KMS-11 (cell line): ENCODE data around the gene SLC9A9.

ENCODE experiments used
- H2AFZ ChIP-seq: fragments of 200-600 bp; sonication (generic); 2 replicates; pipeline ENCODE4 v1.6.1; 2016; ENCODE audit warnings: antibody characterized with exemption, mixed run types, low read depth
- H3K27ac ChIP-seq: fragments of 200-600 bp; sonication (generic); 2 replicates; pipeline ENCODE4 v1.6.1; 2016; ENCODE audit warnings: mild to moderate bottlenecking, mixed run types
- H3K27me3 ChIP-seq: fragments of 200-600 bp; sonication (generic); 2 replicates; pipeline ENCODE4 v1.6.1; 2017; ENCODE audit warnings: mild to moderate bottlenecking, low read depth, mixed run types, moderate library complexity; ENCODE audit not compliant: insufficient read depth
- H3K36me3 ChIP-seq: fragments of 200-600 bp; sonication (generic); 2 replicates; pipeline ENCODE4 v1.6.1; 2017; ENCODE audit warnings: mild to moderate bottlenecking, mixed run types; ENCODE audit not compliant: insufficient read depth
- H3K4me1 ChIP-seq: fragments of 200-600 bp; sonication (generic); 2 replicates; pipeline ENCODE4 v1.6.1; 2016; ENCODE audit warnings: mild to moderate bottlenecking, low read depth, mixed run types; ENCODE audit not compliant: poor library complexity, severe bottlenecking
- H3K4me2 ChIP-seq: fragments of 200-600 bp; sonication (generic); 2 replicates; pipeline ENCODE4 v1.7.0; 2016; ENCODE audit warnings: mild to moderate bottlenecking, mixed run types
- H3K4me3 ChIP-seq: fragments of 200-600 bp; sonication (generic); IDR thresholded peaks from 2 replicates; pipeline ENCODE4 v1.6.1; 2017; ENCODE audit warnings: low read depth, low read length, mixed read lengths; ENCODE audit not compliant: insufficient read depth
- H3K79me2 ChIP-seq: fragments of 200-600 bp; sonication (generic); 2 replicates; pipeline ENCODE4 v1.6.1; 2016; ENCODE audit warnings: low read depth, mixed run types; ENCODE audit not compliant: insufficient read depth
- H3K9ac ChIP-seq: fragments of 200-600 bp; sonication (generic); 2 replicates; pipeline ENCODE4 v1.6.1; 2016; ENCODE audit warnings: mild to moderate bottlenecking, mixed run types
- H4K20me1 ChIP-seq: fragments of 200-600 bp; sonication (generic); 2 replicates; pipeline ENCODE4 v1.6.1; 2016; ENCODE audit warnings: mild to moderate bottlenecking, mixed run types; ENCODE audit not compliant: insufficient read depth
- CTCF ChIP-seq: fragments of 200-600 bp; sonication (generic); conservative IDR thresholded peaks from 2 replicates; pipeline ENCODE4 v1.6.1; 2017; ENCODE audit warnings: low read depth, mild to moderate bottlenecking, antibody characterized with exemption, low read length, moderate library complexity, mixed read lengths

SLC9A9 gene

GRCh38 chr3:143361589-143361988, 486.7 kb downstream of the SLC9A9 start:
- Histone ChIP-seq H3K27ac (no peak overlapping the region), H4K20me1 (no peaks in the 10 kb centered on the region), H3K4me3 (no peak overlapping the region), H3K36me3 (no peaks in the 10 kb centered on the region), H3K4me1 (peaks cover 26% of the 10 kb centered on the region), H3K27me3 (no peaks in the 10 kb centered on the region), H3K9ac (no peak overlapping the region), H3K4me2 (no peak overlapping the region), H2AFZ (no peak overlapping the region), H3K79me2 (no peaks in the 10 kb centered on the region)
- TF ChIP-seq CTCF, result no peak

- no peak for TF ChIP-seq CTCF
Measured at GRCh38 chr3:143360244-143360643, 488.0 kb downstream of the SLC9A9 start.

DNA sequence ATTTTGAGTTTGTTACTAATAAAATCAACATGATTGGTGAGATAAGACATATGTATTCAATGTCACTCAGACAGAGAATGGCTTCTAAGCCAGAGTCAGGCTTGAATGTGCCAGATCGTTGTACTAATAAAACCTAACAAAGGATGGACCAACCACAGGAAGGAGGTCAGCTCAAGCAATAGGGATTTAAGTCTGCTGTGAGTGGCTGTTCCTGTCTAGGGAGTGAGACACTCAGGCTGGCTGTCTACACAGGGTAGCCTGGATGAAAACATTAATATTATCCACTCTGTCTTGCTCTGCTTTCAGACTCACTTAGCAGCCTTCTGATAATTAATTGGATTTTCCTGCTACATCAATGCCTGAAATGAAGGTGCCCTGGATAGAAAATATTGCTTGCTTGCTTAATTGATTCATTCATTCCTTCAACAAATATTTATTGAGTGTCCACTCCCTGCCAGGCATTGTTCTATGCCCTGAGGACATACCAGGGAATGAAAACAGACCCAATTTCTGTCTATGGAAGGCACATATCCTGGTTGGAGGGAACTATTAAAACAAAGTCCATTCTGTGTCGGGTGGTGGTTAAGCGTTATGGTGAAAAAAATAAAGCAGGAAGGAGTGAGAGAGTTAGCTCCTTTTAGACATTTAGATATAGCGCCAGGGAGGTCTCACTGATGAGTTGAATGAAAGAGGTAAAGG, 489.3 kb downstream of the SLC9A9 start:
- H3K4me1 ChIP-seq, result peaks cover 25% of the 10 kb centered on the region
- H2AFZ ChIP-seq, result no peak overlapping the region
- no peak overlapping the region for H3K4me2 ChIP-seq
- no peaks in the 10 kb centered on the region for H4K20me1 ChIP-seq
- H3K36me3 ChIP-seq, result no peaks in the 10 kb centered on the region
- no peak overlapping the region for H3K4me3 ChIP-seq
- H3K27ac ChIP-seq, result no peak overlapping the region
- no peaks in the 10 kb centered on the region for H3K27me3 ChIP-seq
- TF ChIP-seq CTCF, result no peak
- H3K9ac ChIP-seq, result no peak overlapping the region
- no peaks in the 10 kb centered on the region for H3K79me2 ChIP-seq

More at GRCh38 chr3:143360244-143360643, 488.0 kb downstream of the SLC9A9 start:
- H4K20me1 ChIP-seq, result no peaks in the 10 kb centered on the region
- H3K27ac ChIP-seq, result no peak overlapping the region
- H3K4me1 ChIP-seq, result peaks cover 26% of the 10 kb centered on the region
- H3K4me3 ChIP-seq, result no peak overlapping the region
- H3K9ac ChIP-seq, result no peak overlapping the region
- H3K27me3 ChIP-seq, result no peaks in the 10 kb centered on the region
- no peaks in the 10 kb centered on the region for H3K79me2 ChIP-seq
- no peak overlapping the region for H3K4me2 ChIP-seq
- no peaks in the 10 kb centered on the region for H3K36me3 ChIP-seq
- no peak overlapping the region for H2AFZ ChIP-seq

- Histone ChIP-seq H3K4me1 (peaks cover 18% of the 10 kb centered on the region), H3K36me3 (no peaks in the 10 kb centered on the region), H2AFZ (no peak overlapping the region), H3K4me3 (no peak overlapping the region), H3K27ac (no peak overlapping the region), H3K9ac (no peak overlapping the region), H3K79me2 (no peaks in the 10 kb centered on the region), H3K27me3 (no peaks in the 10 kb centered on the region), H3K4me2 (no peak overlapping the region), H4K20me1 (no peaks in the 10 kb centered on the region)
- no peak for TF ChIP-seq CTCF
Measured at GRCh38 chr3:143358155-143358792, 490.0 kb downstream of the SLC9A9 start.
